Right ventricle myocardium superior (tissue), 1 donor: Measurements from ENCODE around the gene PRLH. TPM values are rescaled to one million over a fixed set of nuclear protein-coding genes. Genes with fewer than 3 reads are reported as not detected.

Experiments
- ATAC-seq: fragments of 200-7000 bp; cut with Tn5 transposase; one replicate; pipeline ENCODE4 v1.9.1; 2020; ENCODE audit warnings: mild to moderate bottlenecking; ENCODE audit not compliant: poor library complexity
- DNase-seq: peaks from one replicate; pipeline ENCODE4 v3.0.0-alpha.2; 2020
- intact Hi-C: fragments of 100-400 bp; cut with DNase I; formaldehyde crosslinking; loops from one replicate; pipeline ENCODE4 v1.11.2; 2022
- total RNA-seq: library from RNA; stranded (reverse); fragmentation: NEBNext Ultra II Directional; extraction: Animal tissue kit (Norgen Biotek cat#: 25700); gene quantifications from one replicate; pipeline ENCODE4 v1.2.1, GENCODE V29; 2021
- donor health status: DM: no; HTN: yes; CAD: no; lungs with severe emphysema.

PRLH gene
- total RNA-seq, 1 donor from 2014 or later: not detected

DNA sequence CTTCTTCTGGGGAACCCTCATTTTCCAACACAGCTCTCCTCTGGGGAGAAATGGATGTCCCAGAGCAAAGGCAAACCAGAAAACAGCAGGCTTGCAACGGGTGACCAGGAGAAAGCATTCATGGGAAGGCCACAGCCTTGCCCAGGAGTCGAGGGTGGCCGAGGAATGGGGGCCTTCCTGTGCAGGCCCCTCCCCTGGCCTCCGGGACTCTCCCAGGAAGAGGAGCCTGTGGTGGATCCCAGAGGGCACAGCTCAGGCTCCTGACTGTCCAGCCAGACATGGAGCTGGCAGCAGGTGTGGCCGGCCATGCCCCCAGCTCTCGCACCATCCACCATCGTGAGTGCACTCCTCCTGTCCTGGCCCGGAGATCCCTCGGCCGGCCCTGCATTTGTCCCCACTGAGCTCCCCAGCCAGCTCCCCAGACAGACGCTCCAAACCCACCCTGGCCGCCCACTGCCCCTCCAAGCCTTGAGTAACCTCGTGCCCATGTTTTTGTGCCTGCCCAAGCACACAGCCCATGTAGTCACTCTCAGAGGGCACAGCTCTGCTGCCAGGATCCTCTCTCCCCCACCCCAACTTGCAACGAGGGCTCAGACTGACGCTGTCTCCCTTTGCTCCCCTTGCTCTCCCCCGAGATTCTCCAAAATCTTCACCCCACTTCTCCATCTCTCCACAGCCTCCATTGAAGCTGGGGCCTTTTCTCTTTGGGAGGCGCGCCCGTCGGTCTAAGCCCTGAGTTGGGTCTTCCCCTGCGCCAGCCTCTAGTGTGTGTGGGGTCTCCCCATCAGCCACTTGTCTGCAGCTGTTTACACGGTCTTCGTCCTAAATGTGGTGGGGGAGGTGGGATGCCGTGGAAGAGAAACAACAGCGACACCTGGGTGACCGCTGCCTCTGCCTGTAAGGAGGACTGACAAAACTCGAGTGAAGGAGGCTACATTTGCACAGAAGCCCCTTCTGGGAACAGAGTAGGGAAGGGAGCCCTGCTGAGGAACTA, 9.8 kb downstream of the PRLH start:
- ATAC-seq: no peak
- no peak for DNase-seq
- intact Hi-C loops: loop anchor here (10.0 kb wide), 1 partner anchor 451 kb away; no protein-coding TSS in a partner anchor

DNA sequence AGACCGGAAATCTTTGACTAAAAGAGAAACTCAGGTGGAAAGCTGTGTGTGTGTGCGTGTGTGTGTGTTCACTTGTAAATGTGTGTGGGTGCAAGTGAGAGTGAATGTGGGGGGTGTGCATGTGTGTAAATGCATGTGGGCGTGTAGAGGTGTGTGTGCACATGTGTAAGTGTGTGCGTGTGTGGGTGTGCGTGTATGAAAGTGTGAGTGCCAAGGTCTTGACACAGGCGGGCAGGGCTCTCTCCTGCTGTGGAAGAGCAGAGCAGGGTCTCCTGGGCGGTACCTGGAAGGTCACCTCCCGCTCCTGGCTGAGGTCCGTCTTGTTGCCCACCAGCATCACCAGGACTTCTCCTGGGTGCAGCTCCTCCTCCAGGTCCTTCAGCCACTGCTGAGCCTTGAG, 10.6 kb downstream of the PRLH start:
- no peak for DNase-seq
- intact Hi-C loops: loop anchor here (10.0 kb wide), 1 partner anchor 452 kb away; no protein-coding TSS in a partner anchor

DNA sequence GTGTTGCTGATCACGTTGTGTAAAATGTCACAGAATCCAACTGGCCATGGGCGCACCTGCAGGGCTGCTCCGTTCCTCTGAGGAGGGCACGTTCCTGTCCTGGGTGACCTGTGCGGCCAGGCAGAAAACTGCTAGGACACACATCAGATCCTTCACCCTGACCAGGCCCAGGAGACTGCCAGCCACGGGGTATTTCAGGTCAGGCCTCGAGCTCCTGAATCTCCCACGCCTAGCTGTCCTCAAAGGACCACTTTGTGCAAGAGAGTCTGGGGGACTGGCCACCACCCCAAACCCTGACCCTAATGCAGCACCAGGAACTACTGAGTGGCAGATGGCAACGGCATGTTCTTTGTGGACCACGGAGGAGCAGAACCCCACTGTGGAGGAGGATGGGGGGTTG, 11.1 kb downstream of the PRLH start:
- DNase-seq (no peak), ATAC-seq (no peak)
- intact Hi-C loops: loop anchor here (10.0 kb wide), 1 partner anchor 453 kb away; no protein-coding TSS in a partner anchor

More for the DNA sequence above, 10.6 kb downstream of the PRLH start:
- no peak for ATAC-seq

DNA sequence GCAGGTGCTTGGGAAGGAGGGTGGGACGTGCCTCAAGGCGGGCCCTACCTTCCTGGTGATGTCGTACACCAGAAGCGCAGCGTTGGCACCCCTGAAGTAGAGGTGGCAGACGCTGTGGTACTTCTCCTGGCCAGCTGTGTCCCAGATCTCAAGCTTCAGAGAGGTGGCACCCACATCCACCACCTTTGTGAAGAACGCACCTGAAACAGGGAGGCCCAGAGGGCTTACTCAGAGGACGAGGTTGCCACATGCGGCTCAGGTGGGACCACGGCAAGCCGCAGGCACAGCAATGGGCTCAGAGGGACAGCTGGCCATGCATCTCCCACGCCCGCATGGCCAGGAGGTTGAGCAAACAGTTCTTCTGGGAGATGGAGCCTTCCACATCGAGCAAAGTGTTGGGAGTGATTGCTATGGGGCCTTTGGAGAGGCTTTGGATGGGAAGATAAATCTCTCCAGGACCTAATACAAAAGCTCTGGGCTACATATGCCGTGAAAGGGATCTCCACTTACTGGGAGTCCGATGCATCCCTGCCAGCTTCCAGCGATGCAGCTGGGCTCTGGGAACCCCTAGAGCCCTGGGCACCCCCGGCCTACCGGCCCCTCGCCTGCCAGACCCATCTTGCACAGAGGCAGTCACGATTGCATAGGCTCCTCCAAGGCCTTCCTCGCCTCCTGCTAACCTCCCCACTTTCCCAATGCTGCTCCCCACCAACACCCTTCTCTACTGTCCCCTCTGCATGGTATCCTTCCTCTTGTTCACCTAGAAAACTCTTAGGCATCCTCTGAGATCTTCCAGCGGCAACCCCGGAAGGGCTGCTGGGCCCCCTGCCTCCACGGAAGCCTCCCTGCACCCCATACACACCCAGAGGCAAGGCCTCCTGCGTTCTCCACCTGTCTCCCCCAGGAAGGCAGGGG, 11.8 kb downstream of the PRLH start:
- intact Hi-C loops: loop anchor here (10.0 kb wide), 1 partner anchor 453 kb away; no protein-coding TSS in a partner anchor
- ATAC-seq: no peak
- DNase-seq: no peak

DNA sequence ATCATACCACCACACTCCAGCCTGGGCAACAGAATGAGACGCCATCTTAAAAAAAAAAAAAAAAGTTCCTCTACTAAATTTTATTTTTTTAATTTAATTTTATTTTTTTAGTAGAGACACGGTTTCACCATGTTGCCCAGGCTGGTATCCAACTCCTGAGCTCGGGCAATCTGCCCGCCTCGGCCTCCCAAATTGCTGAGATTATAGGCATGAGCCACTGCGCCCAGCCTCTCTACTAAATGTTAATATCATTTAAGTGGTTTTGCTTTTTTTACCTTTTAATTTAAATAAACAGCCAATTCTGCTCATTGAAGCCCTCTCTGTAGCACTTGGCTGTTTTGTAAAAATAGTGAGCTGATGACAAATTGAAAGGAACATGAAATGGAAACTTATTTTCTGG, 15.0 kb downstream of the PRLH start:
- intact Hi-C loops: loop anchor here (5.0 to 10.0 kb wide), 2 partner anchors 93 to 166 kb away; no protein-coding TSS in a partner anchor
- no peak for ATAC-seq
- no peak for DNase-seq

DNA sequence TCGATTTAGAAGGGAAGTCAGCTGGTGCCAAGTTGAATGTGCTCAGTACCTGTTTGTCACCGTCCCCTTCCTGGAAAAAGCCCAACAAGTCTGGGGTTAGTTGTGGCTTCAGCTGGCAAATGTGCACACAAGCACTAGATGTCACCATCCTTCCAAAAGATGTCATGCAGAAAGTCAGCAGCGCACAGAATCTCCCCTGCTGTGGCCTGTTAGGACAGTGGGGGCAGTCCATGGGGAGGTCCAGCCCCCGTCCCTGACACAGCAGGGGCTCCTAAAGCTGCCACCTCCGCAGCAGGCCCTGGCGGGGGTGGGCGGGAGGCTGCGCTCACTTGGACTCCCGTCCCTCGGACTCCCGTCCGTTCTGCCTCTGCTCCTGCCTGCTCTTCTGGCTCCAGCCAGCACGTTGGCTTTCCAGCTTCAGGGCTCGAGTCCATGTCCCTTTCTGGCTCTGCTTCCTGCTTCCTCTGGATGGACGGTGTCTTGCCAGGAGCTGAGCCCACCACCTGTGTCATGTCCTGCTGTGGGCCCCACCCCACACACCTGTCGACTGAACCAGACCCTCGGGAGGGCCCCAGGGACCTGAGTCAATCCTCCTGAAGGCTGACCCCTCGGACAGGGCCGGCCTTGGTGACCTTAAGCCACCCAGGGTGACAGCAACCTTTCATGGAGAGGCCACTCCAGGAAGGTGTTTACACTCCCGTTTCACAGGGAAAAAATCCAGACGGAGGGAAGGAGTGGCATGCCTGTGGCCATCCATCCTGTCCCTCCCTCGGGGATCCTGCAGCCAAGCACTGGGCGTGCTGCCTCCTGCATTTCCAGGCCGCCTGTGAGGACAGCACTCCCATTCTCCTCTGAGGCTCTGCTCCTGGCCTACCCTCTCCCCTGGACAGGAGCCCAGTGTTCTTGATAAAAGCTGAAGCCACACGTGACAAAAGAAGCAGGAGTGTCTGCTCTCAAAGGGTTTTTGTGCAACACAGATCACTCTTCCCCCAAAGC, 15.7 kb downstream of the PRLH start:
- peak; percentile 88 for DNase-seq
- ATAC-seq: peak; percentile 94
- intact Hi-C loops: loop anchor here (5.0 to 10.0 kb wide), 2 partner anchors 93 to 165 kb away; no protein-coding TSS in a partner anchor

DNA sequence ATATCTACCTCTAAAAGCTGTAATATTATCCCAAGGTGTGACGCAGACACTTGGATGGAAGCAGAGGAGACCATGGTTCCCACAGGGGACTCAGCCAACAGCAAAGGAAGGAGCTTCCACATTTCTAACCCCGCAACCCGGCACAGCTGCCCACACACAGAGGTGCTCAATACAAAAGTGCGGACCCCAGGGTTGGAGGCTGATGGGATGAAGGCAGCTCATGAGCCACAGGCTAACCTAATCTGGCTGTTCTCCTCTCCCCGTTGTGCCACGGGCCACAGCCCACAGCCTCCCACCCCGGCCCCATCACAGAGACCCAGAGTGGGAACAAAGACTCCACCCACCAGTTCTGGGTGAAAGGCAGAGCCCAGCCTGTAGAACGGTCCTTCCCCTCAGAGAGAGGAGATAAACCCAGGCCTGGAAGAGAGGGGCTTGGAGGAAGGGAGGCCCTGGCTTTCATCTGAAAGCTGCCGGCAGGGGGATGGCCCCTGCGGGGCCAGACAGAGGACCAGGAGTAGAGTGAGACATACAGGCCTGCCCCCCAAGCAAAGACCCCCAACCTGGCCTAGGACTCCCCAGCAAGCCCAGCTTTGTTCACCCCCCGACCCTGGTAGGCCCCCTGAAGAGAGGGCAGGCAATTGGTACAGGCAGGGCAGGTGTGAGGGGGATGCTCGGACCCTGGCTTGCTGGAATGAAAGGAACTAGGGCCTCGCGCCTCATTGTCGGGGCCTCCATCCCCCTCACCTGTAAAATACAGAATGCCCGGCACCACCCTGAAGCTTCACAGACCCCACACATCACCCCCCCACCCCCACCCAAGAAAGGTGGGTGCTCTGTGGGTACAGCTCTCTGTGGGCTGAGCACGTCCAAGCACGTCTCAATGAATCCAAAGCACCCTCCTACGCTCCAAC, 17.3 kb downstream of the PRLH start:
- intact Hi-C loops: loop anchor here (5.0 to 10.0 kb wide), 2 partner anchors 91 to 164 kb away; no protein-coding TSS in a partner anchor
- ATAC-seq (no peak), DNase-seq (no peak)

DNA sequence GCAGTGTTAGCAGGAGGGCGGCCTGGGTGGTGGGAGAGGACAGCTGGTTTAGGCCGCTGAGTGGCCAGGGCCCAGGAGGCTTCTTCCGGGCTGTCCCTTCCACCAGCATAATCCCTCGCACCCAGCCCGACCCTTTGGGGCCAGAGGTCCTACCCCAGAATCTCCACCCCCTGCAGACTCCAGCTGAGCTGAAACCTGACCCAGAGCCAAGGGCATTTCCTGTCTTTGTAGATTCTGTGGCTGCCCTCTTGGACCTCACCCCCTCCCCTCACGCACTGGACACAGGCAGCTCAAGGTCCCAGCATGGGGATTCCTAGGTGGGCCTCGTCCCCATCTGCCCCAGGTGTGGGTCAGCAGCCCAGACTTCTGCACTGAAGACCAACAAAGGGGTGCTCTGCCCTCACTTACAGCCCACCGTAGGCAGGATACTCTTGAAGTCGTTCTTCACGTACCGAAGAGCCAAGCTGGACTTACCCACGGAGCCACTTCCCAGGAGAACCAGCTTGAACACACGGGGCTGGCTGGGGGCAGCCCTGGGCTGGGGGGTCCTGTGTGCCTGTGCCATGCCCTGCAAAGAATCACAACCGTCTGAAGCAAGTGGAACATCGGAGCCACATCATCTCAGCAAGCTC, 19.3 kb downstream of the PRLH start:
- ATAC-seq (no peak), DNase-seq (no peak)
- intact Hi-C loops: loop anchor here (10.0 kb wide), 1 partner anchor 89 kb away; no protein-coding TSS in a partner anchor

DNA sequence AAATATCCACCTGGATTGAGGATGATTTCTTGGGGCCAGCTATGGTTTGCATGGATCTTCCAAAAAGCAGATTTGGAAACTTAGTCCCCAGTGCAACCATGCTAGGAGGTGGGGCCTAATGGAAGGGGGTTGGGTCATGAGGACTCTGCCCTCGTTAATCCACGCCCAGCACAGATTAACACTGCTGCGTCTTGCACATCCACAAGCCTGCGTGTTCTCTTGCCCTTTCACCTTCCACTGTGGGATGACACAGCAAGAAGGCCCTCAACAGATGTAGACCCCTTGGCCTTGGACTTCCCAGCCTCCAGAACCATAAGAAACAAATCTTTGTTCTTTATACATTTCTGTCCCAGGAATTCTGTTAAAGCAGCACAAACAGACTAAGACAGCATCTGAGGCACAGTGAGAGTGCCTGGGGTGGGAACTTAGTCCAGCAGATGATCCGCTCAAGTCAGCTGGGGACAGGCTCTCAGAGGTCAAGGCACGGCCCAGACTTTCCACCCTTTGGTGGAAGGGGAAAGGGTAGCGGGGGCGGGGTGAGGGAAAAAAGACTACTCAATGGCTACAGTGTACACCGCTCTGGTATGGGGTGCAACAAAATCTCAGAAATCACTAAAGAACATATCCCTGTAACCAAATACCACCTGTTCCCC, 21.8 kb downstream of the PRLH start:
- ATAC-seq (no peak), DNase-seq (no peak)
- intact Hi-C loops: loop anchor here (10.0 kb wide), 1 partner anchor 87 kb away; no protein-coding TSS in a partner anchor

DNA sequence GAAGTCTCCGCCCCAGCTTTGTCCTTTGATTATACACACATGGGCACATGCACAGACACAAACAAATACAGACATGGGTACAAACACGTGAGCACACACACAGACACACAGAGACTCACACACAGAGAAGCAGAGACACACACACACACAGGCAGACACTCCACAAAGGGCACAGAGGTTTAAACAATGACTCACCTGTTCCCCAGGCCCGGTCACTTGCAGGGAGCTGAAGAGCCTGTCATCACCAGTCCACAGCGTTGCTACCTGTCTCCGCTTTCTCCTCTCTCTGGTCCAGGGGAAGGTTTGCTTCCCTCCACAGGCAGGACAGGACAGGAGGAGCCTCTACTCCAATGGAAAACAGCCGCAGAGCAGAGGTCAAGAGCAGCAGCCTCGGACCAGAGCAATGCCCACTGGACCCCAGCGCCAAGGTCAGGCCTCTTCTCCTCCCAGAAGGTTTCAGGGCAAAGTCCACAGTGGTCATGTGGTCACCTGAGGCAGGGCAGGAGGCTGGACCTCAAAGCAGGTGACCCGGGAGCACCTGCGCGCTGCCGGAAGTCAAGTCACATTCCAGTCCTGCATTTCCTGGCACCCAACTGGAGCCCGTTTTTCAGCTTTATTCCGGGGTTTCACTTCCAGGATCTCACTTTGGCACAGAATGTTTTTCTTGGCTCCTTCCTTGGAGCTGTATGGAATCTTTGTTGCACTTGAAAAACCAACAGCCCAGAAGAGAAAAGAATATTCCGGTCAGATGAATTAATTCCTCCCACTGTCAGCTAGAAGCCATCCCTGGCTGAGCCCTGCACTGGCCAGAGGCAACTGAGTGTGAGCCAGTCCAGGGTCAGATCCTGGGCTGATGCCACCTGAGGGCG, 24.1 kb downstream of the PRLH start, which contains the start of gene RAB17:
Gene RAB17 (minus strand): TSS at position 463 of the 869 bp plus-strand sequence. CDS start 4,580 bp downstream, outside the sequence.
- DNase-seq: no peak
- peak; percentile 14 for ATAC-seq
- intact Hi-C loops: no loop called here

DNA sequence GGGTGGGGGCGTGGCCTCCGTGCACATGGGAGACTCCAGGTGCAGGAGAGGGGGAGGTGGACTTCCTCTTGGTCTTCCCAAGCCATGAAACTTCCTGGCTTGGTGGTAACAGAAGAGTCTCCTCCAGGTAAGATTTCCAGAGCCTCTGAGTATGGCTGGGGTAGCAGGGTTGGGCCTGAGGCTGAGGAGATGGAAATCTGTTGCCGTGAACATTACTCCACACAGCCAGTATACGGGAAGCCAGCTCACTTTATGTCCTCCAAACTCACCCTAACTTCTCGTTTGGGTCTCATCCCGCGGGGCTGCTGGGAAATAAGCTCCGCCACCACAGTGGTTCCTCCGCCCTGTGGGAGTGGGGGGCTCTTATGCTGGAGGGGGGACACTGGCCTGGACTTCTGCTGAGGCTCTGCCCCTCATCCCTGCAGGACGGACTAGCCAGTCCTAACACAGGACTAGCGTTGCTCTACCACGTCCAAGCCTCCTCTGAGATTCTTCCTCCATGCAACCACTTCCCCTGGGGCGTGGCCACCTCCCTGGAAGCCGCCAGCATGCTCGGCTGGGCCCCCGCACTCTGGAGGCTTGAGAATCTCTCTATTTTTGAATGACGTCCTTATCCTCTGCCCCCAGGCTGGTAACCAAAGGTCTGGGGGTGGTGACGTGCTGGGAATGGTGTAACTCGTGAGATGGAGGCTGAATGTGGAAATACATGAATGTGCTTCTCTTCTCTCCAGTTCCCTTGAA, 24.9 kb downstream of the PRLH start:
- ATAC-seq (no peak), DNase-seq (no peak)
- intact Hi-C loops: no loop called here

DNA sequence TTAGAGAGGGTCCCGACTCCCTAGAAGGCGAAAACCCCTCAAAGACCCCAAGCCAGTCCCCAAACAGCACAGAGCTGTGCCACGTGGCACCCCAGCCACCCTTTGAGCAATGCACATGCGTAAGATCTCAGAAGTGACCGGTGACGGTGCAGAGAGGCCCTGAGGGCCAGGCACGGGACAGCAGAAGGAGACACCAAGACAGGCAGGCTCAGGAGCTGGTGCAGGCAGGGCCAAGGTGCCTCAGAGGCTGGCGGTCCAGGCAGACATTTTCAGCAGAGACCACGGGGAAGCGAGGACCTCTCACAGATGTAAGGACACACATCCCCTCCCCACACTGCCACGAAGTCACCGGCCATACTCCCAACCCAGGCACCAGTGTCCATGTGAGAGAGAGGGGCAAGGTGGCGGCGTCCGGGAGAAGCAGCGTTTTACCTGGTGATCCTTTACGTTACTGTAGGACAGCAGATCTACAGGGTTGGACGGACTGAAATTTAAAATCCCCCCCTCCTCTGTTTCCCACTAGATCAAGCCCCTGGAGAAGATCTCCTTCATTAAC, 26.1 kb downstream of the PRLH start:
- intact Hi-C loops: no loop called here
- ATAC-seq (no peak), DNase-seq (no peak)

DNA sequence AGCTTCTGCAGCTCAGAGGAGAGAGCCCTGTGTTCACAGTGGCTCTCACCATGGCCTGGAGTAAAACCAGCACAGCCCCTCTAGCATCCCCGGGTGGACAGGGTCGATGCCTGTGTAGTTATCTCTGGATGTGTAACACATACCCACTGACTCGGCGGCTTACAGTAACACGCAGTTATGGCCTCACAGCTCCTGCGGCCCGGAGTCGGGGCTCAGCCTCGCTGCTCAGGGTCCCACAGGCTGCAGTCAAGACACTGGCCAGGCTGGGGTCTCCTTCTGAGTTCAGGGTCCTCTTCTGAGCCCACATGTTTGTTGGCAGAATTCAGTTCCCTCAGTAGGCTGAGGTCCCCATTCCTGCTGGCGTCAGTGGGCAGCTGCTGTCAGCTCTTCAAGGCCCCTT, 26.7 kb downstream of the PRLH start:
- DNase-seq (no peak), ATAC-seq (no peak)
- intact Hi-C loops: no loop called here
